Karpas-422 (cell line): Measurements from ENCODE around the gene MUC6. TPM values are rescaled to one million over a fixed set of nuclear protein-coding genes. Genes with fewer than 3 reads are reported as not detected.

Experiments
- DNase-seq: peaks from one replicate; pipeline ENCODE4 v3.0.0-alpha.2; 2015
- H2AFZ ChIP-seq: fragments of 200-600 bp; sonication (generic); 2 replicates; pipeline ENCODE4 v1.6.1; 2014; ENCODE audit warnings: antibody characterized with exemption, low read length, mixed read lengths
- H3K27ac ChIP-seq: fragments of 200-600 bp; sonication (generic); 2 replicates; pipeline ENCODE4 v1.5.1; 2014; ENCODE audit warnings: mild to moderate bottlenecking, low read length, moderate library complexity
- H3K27me3 ChIP-seq: fragments of 200-600 bp; sonication (generic); 2 replicates; pipeline ENCODE4 v1.6.1; 2014; ENCODE audit warnings: low read length, mixed read lengths
- H3K36me3 ChIP-seq: fragments of 200-600 bp; sonication (generic); 2 replicates; pipeline ENCODE4 v1.6.1; 2014; ENCODE audit warnings: low read length, mixed read lengths; ENCODE audit not compliant: insufficient read depth
- H3K4me1 ChIP-seq: fragments of 200-600 bp; sonication (generic); 2 replicates; pipeline ENCODE4 v1.6.1; 2014; ENCODE audit warnings: mild to moderate bottlenecking, low read length, mixed read lengths
- H3K4me2 ChIP-seq: fragments of 200-600 bp; sonication (generic); 2 replicates; pipeline ENCODE4 v1.6.1; 2014; ENCODE audit warnings: low read length, low read depth, mild to moderate bottlenecking; ENCODE audit not compliant: poor library complexity, severe bottlenecking
- H3K4me3 ChIP-seq: fragments of 200-600 bp; sonication (generic); 2 replicates; pipeline ENCODE4 v1.5.1; 2014; ENCODE audit warnings: mild to moderate bottlenecking, antibody characterized with exemption, low read length, mixed read lengths
- H3K79me2 ChIP-seq: fragments of 200-600 bp; sonication (generic); 2 replicates; pipeline ENCODE4 v1.6.1; 2014; ENCODE audit warnings: mild to moderate bottlenecking, low read length, mixed read lengths
- H3K9ac ChIP-seq: fragments of 200-600 bp; sonication (generic); 2 replicates; pipeline ENCODE4 v1.6.0; 2014; ENCODE audit warnings: low read length
- H3K9me2 ChIP-seq: fragments of 200-600 bp; sonication (generic), shearing (Covaris generic); replicated peaks from 2 replicates; pipeline ENCODE4 v1.6.0; 2014; ENCODE audit warnings: mild to moderate bottlenecking, low read length, moderate library complexity; ENCODE audit not compliant: insufficient read depth
- H3K9me3 ChIP-seq: fragments of 300-700, 200-600 bp; sonication (generic); 2 replicates; pipeline ENCODE4 v1.6.1; 2014; ENCODE audit warnings: low read length, mixed read lengths
- H4K20me1 ChIP-seq: fragments of 200-600 bp; sonication (generic); 2 replicates; pipeline ENCODE4 v1.6.1; 2014; ENCODE audit warnings: mild to moderate bottlenecking, antibody characterized with exemption, low read length, low read depth; ENCODE audit not compliant: insufficient read depth
- total RNA-seq: library from RNA; depleted of rRNA; stranded (reverse); fragments of >200 nt; shearing (Covaris generic); gene quantifications from 2 replicates; pipeline ENCODE4 v1.2.3, GENCODE V29; 2014; ENCODE audit warnings: low replicate concordance; rRNA removed

The MUC6 gene, protein sequence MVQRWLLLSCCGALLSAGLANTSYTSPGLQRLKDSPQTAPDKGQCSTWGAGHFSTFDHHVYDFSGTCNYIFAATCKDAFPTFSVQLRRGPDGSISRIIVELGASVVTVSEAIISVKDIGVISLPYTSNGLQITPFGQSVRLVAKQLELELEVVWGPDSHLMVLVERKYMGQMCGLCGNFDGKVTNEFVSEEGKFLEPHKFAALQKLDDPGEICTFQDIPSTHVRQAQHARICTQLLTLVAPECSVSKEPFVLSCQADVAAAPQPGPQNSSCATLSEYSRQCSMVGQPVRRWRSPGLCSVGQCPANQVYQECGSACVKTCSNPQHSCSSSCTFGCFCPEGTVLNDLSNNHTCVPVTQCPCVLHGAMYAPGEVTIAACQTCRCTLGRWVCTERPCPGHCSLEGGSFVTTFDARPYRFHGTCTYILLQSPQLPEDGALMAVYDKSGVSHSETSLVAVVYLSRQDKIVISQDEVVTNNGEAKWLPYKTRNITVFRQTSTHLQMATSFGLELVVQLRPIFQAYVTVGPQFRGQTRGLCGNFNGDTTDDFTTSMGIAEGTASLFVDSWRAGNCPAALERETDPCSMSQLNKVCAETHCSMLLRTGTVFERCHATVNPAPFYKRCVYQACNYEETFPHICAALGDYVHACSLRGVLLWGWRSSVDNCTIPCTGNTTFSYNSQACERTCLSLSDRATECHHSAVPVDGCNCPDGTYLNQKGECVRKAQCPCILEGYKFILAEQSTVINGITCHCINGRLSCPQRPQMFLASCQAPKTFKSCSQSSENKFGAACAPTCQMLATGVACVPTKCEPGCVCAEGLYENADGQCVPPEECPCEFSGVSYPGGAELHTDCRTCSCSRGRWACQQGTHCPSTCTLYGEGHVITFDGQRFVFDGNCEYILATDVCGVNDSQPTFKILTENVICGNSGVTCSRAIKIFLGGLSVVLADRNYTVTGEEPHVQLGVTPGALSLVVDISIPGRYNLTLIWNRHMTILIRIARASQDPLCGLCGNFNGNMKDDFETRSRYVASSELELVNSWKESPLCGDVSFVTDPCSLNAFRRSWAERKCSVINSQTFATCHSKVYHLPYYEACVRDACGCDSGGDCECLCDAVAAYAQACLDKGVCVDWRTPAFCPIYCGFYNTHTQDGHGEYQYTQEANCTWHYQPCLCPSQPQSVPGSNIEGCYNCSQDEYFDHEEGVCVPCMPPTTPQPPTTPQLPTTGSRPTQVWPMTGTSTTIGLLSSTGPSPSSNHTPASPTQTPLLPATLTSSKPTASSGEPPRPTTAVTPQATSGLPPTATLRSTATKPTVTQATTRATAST (N-terminal part only)
- not detected in 2 replicates for total RNA-seq

- H3K9ac ChIP-seq: no peak within 1 kb of the TSS
- H2AFZ ChIP-seq: no peak within 1 kb of the TSS
- DNase-seq: no peak
- H3K79me2 ChIP-seq: no peaks in the 10 kb centered on the region
- no peak within 1 kb of the TSS for H3K4me2 ChIP-seq
- no peaks in the 10 kb centered on the region for H3K27me3 ChIP-seq
- H3K9me2 ChIP-seq: no peaks in the 10 kb centered on the region
- H3K9me3 ChIP-seq: no peaks in the 10 kb centered on the region
- H4K20me1 ChIP-seq: peaks cover 6% of the 10 kb centered on the region; the same call in 1 of the 2 replicates
- H3K4me3 ChIP-seq: no peak within 1 kb of the TSS
- no peak within 1 kb of the TSS for H3K27ac ChIP-seq
- no peaks in the 10 kb centered on the region for H3K36me3 ChIP-seq
- no peaks in the 10 kb centered on the region for H3K4me1 ChIP-seq
These were observed at the start of gene MUC6 for GRCh38 chr11:1036303-1036923. Gene MUC6 (minus strand): TSS chr11:1036718. CDS start chr11:1036655, 63 bp downstream.

- no peaks in the 10 kb centered on the region for H3K9me2 ChIP-seq
- no peaks in the 10 kb centered on the region for H3K36me3 ChIP-seq
- H3K27me3 ChIP-seq: no peaks in the 10 kb centered on the region
- H3K4me2 ChIP-seq: no peak overlapping the region
- no peak overlapping the region for H3K4me3 ChIP-seq
- no peaks in the 10 kb centered on the region for H3K9me3 ChIP-seq
- H3K4me1 ChIP-seq: no peaks in the 10 kb centered on the region
- H3K79me2 ChIP-seq: no peaks in the 10 kb centered on the region
- no peak overlapping the region for H2AFZ ChIP-seq
- H3K27ac ChIP-seq: no peak overlapping the region
- H3K9ac ChIP-seq: no peak overlapping the region
- DNase-seq: no peak
- H4K20me1 ChIP-seq: no peaks in the 10 kb centered on the region
These were observed 49.1 kb upstream of the MUC6 start for GRCh38 chr11:1085440-1086170.

DNA sequence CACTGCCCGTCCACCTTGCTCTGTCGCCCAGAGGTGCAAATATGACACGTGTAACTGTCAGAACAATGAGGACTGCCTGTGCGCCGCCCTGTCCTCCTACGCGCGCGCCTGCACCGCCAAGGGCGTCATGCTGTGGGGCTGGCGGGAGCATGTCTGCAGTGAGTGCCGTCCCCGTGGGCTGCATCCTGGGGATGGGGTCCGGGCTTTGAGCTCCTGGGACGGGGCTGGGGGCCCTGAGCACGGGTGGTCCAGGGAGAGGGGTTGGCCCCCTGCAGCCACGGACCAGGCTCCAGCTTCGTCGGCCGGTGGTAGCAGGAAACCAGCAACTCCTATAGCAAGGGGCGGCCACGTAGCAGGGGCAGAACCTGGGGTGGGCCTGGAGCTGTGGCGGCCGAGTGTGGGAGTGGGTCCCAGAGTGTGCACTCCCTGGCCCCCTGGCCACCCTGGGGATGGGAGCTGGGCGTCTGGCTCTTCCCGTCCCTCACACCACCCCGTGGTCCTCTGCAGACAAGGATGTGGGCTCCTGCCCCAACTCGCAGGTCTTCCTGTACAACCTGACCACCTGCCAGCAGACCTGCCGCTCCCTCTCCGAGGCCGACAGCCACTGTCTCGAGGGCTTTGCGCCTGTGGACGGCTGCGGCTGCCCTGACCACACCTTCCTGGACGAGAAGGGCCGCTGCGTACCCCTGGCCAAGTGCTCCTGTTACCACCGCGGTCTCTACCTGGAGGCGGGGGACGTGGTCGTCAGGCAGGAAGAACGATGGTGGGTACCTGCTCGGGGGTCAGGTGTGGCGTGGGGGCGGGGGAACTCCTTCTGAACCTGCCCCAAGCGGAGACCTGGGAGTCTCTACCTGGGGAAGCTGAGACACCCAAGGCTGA is 48.3 kb upstream of the MUC6 start:
- H2AFZ ChIP-seq: no peak overlapping the region
- no peaks in the 10 kb centered on the region for H3K27me3 ChIP-seq
- no peak for DNase-seq
- H3K4me3 ChIP-seq: no peak overlapping the region
- no peak overlapping the region for H3K27ac ChIP-seq
- H3K9ac ChIP-seq: no peak overlapping the region
- H3K36me3 ChIP-seq: no peaks in the 10 kb centered on the region
- H3K9me3 ChIP-seq: no peaks in the 10 kb centered on the region
- H3K9me2 ChIP-seq: no peaks in the 10 kb centered on the region
- H4K20me1 ChIP-seq: no peaks in the 10 kb centered on the region
- no peak overlapping the region for H3K4me2 ChIP-seq
- no peaks in the 10 kb centered on the region for H3K79me2 ChIP-seq
- H3K4me1 ChIP-seq: no peaks in the 10 kb centered on the region

GRCh38 chr11:1083621-1084551 is 47.4 kb upstream of the MUC6 start:
- no peaks in the 10 kb centered on the region for H4K20me1 ChIP-seq
- H3K27me3 ChIP-seq: no peaks in the 10 kb centered on the region
- no peak overlapping the region for H3K27ac ChIP-seq
- no peak overlapping the region for H3K4me3 ChIP-seq
- no peaks in the 10 kb centered on the region for H3K36me3 ChIP-seq
- no peak overlapping the region for H3K9ac ChIP-seq
- no peaks in the 10 kb centered on the region for H3K4me1 ChIP-seq
- no peak for DNase-seq
- no peak overlapping the region for H2AFZ ChIP-seq
- no peaks in the 10 kb centered on the region for H3K79me2 ChIP-seq
- H3K9me3 ChIP-seq: no peaks in the 10 kb centered on the region
- no peaks in the 10 kb centered on the region for H3K9me2 ChIP-seq
- H3K4me2 ChIP-seq: no peak overlapping the region

DNA sequence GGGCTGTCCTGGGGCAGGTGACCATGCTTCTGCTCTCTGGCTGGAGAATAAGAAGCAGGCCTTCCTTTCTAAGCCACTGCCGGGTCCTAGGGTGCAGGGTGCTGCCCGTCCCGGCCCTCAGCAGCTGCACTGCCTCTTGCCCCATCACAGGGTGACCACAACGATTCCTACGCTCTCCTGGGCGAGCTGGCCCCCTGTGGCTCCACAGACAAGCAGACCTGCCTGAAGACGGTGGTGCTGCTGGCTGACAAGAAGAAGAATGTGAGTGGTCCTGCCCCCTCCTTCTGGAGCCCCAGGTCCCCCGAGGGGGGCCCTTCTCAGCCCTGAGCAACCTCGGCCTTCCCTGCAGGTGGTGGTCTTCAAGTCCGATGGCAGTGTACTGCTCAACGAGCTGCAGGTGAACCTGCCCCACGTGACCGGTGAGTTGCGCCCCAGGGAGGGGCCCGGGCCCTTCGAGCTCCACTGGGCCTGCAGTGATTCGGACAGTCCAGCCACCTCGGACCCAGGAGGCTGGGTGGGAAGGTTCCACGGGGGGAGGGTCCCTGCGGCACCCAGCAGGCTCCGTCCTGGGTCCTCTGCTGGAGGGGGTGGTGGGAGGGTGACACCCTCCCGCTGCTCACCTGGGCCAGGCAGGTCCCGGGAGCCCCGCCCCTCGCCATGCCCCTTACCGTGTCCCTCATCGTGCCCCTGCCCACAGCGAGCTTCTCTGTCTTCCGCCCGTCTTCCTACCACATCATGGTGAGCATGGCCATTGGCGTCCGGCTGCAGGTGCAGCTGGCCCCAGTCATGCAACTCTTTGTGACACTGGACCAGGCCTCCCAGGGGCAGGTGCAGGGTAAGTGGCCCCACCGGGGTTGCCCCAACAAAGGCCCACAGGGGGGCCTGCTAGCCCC is 46.5 kb upstream of the MUC6 start:
- Histone ChIP-seq H3K4me1 (no peaks in the 10 kb centered on the region), H3K9ac (no peak overlapping the region), H3K9me2 (no peaks in the 10 kb centered on the region), H3K27me3 (no peaks in the 10 kb centered on the region), H3K79me2 (no peaks in the 10 kb centered on the region), H3K4me2 (no peak overlapping the region), H3K9me3 (no peaks in the 10 kb centered on the region), H3K36me3 (no peaks in the 10 kb centered on the region), H2AFZ (no peak overlapping the region), H4K20me1 (no peaks in the 10 kb centered on the region), H3K27ac (no peak overlapping the region), H3K4me3 (no peak overlapping the region)
- no peak for DNase-seq

DNA sequence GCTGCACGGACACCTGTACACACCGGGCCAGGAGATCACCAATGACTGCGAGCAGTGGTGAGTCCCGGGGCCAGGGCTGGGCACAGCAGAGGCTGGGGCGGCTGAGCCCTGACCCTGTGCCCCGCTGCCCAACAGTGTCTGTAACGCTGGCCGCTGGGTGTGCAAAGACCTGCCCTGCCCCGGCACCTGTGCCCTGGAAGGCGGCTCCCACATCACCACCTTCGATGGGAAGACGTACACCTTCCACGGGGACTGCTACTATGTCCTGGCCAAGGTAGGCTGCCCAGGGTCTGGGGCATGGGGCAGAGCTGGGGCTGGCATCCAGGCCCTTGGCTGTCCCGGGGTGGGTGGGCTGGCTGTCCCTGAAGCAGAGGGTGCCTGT is 45.8 kb upstream of the MUC6 start:
- no peaks in the 10 kb centered on the region for H3K36me3 ChIP-seq
- no peak overlapping the region for H3K4me3 ChIP-seq
- no peaks in the 10 kb centered on the region for H3K9me3 ChIP-seq
- no peak overlapping the region for H3K4me2 ChIP-seq
- no peaks in the 10 kb centered on the region for H3K9me2 ChIP-seq
- no peak overlapping the region for H3K27ac ChIP-seq
- no peaks in the 10 kb centered on the region for H3K27me3 ChIP-seq
- no peaks in the 10 kb centered on the region for H4K20me1 ChIP-seq
- no peak for DNase-seq
- H3K79me2 ChIP-seq: no peaks in the 10 kb centered on the region
- H3K9ac ChIP-seq: no peak overlapping the region
- H3K4me1 ChIP-seq: no peaks in the 10 kb centered on the region
- no peak overlapping the region for H2AFZ ChIP-seq
